ENCODE measurements around the gene PCDHGA1. TPM values are rescaled to one million over a fixed set of nuclear protein-coding genes. Genes with fewer than 3 reads are reported as not detected.

PCDHGA1 gene
- total and polyA plus RNA-seq, 2 donors (not counting 1 experiment from before 2014, with no cell fraction given) = 0.06 to 0.64 TPM

DNA sequence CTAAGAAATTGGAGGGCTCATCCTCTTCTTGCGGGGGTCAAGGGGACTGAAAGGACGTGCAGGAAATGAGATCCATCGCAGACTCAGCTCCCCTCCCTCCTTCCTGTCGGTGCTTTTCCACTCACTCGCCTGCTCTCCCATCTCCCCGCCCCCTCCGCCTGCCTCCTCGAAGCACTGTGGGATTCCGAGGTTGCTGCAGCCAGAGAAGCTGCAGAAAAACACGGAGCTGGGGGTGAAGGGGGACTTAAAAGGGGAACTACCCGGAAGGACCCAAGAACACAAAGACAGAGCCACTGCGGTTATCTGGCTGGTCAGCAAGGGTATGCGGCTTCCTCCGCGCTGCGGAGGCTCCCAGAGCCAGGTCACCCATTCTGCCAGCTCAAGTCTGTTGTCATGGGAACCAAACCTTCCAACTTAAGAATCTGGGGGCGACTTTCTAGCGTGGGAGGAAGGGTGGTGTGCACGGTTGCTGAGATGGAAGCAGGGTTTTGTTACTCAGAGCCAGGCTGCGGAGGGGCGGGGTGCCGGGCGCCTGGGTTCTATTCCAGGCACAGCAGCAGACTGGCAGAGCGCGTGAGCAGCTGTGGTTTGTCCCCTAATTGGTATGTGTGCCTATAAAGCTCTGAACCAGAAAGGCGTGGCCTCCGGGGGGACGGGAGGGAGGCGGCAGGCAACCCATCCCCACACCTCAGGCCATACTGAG, 183.5 kb downstream of the PCDHGA1 start:
- Mint-ChIP-seq H3K4me3 (peak overlapping the region; percentile 92), H3K9me3 (ENCODE audit: insufficient read depth) (peaks cover 3% of the 10 kb centered on the region), H3K27me3 (no peaks in the 10 kb centered on the region), H3K4me1 (peaks cover 71% of the 10 kb centered on the region), H3K27ac (peak overlapping the region; percentile 78)
- peaks cover 0 to 13% (median 0%) of the 10 kb centered on the region in 3 donors for H3K9me3 ChIP-seq (ENCODE audit: control extremely low read depth in 1 of 3, control insufficient read depth in 2 of 3, insufficient read depth in 1 of 3, low read length in 2 of 3)
- peak overlapping the region; percentile 86 for H3K4me2 ChIP-seq (replicated peaks; ENCODE audit: low read depth, low read length, poor library complexity, severe bottlenecking)
- intact Hi-C loops (cut with micrococcal nuclease) = loop anchor here (2.0 kb wide), 2 partner anchors 21 to 193 kb away; partner anchors contain the start of gene TAF7
- WGBS (ENCODE audit: insufficient coverage) = 21% methylated on average over 18 of the region's 29 CpGs
- POLR2A ChIA-PET = no interaction called here
- peaks cover 0 to 41% of the 10 kb centered on the region in 2 experiments for H3K36me3 ChIP-seq (replicated peaks in 1 of 2; ENCODE audit: control extremely low read depth in 1 of 2, control insufficient read depth in 1 of 2, extremely low read depth in 1 of 2, insufficient read depth in 2 of 2, low read length in 1 of 2)
- CTCF ChIA-PET = interaction anchor here (0.8 to 12.8 kb wide), 17 partner anchors 11 to 193 kb away, joined by 3 to 176 read pairs (median 6); partner anchors contain the start of genes PCDHGA10, PCDHGA11, PCDHGA12 and PCDHGC3
- H3K79me2 ChIP-seq (ENCODE audit: control insufficient read depth, insufficient read depth, low read length) = no peaks in the 10 kb centered on the region
- ATAC-seq (ENCODE audit: low read depth) = peak; percentile 12
- no peaks in the 10 kb centered on the region for H3K27me3 ChIP-seq (replicated peaks in 1 of 4; ENCODE audit: control extremely low read depth in 1 of 4, control insufficient read depth in 3 of 4, insufficient read depth in 4 of 4, low read length in 3 of 4)
- no peak overlapping the region for H3K27ac ChIP-seq (ENCODE audit: low read length in 2 of 2)
- peaks cover 45 to 76% of the 10 kb centered on the region in 2 donors for H3K4me1 ChIP-seq (ENCODE audit: control insufficient read depth in 2 of 2, insufficient read depth in 2 of 2, low read length in 2 of 2)
- peak; percentile 54 for DNase-seq
- peak overlapping the region; percentile 60 for H3K9ac ChIP-seq (ENCODE audit: low read length)
- TF ChIP-seq EZH2 (IDR thresholded peaks at IDR 0.05; ENCODE audit: borderline replicate concordance, insufficient read depth, low read depth, low read length, poor library complexity, severe bottlenecking) = no peak
- TF ChIP-seq, protein P1, sequence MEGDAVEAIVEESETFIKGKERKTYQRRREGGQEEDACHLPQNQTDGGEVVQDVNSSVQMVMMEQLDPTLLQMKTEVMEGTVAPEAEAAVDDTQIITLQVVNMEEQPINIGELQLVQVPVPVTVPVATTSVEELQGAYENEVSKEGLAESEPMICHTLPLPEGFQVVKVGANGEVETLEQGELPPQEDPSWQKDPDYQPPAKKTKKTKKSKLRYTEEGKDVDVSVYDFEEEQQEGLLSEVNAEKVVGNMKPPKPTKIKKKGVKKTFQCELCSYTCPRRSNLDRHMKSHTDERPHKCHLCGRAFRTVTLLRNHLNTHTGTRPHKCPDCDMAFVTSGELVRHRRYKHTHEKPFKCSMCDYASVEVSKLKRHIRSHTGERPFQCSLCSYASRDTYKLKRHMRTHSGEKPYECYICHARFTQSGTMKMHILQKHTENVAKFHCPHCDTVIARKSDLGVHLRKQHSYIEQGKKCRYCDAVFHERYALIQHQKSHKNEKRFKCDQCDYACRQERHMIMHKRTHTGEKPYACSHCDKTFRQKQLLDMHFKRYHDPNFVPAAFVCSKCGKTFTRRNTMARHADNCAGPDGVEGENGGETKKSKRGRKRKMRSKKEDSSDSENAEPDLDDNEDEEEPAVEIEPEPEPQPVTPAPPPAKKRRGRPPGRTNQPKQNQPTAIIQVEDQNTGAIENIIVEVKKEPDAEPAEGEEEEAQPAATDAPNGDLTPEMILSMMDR (IDR thresholded peaks at IDR 0.05) = no peak
- peaks cover 10% of the 10 kb centered on the region for H4K20me1 ChIP-seq (ENCODE audit: control insufficient read depth, insufficient read depth, low read length, poor library complexity, severe bottlenecking)
- peak overlapping the region; percentile 31 to 64 (median 54) for H3K4me3 ChIP-seq (ENCODE audit: control extremely low read depth in 1 of 5, extremely low read depth in 1 of 5, insufficient read depth in 1 of 5, low read depth in 2 of 5, low read length in 4 of 5)
- peak overlapping the region; percentile 39 for H2AFZ ChIP-seq (ENCODE audit: insufficient read depth, low read depth, low read length, poor library complexity, severe bottlenecking)
